H1 (cell line): ENCODE data around the gene ARPIN. TPM values are rescaled to one million over a fixed set of nuclear protein-coding genes. Genes with fewer than 3 reads are reported as not detected.
A peak's percentile ranks its signal among the peaks of the same experiment; 100 is the strongest.

Source experiments
- ASH2L ChIP-seq: fragments of 200-600, 300-600 bp; sonication (generic); IDR thresholded peaks from one replicate; pipeline ENCODE4 v1.7.1; 2017; ENCODE audit warnings: low read length
- BRCA1 ChIP-seq: IDR thresholded peaks from 2 replicates; pipeline ENCODE4 v1.6.1; 2012; ENCODE audit warnings: low read depth, low read length, improper control_type of control experiment
- CTBP2 ChIP-seq: IDR thresholded peaks from 2 replicates; pipeline ENCODE4 v1.7.0; 2011; ENCODE audit warnings: borderline replicate concordance, mild to moderate bottlenecking, moderate library complexity, mixed read lengths, low read length; ENCODE audit not compliant: insufficient read depth, insufficient read length
- EGR1 ChIP-seq: IDR thresholded peaks from 2 replicates; pipeline ENCODE4 v1.6.1; 2011; ENCODE audit warnings: low read depth, low read length, borderline replicate concordance
- JUN ChIP-seq: IDR thresholded peaks from 2 replicates; pipeline ENCODE4 v1.6.1; 2011; ENCODE audit warnings: low read depth, mild to moderate bottlenecking, improper control_type of control experiment, low read length
- NANOG ChIP-seq: IDR thresholded peaks from 2 replicates; pipeline ENCODE4 v1.6.1; 2011; ENCODE audit warnings: low read length, low read depth, mild to moderate bottlenecking, inconsistent platforms; ENCODE audit not compliant: insufficient read depth, poor library complexity, severe bottlenecking
- PHF8 ChIP-seq: fragments of 200-600 bp; sonication (generic); conservative IDR thresholded peaks from 2 replicates; pipeline ENCODE4 v1.7.1; 2012; ENCODE audit warnings: low read depth, mild to moderate bottlenecking, inconsistent platforms, low read length, moderate library complexity
- RAD21 ChIP-seq, 2 experiments: IDR thresholded peaks in 1 of 2; conservative IDR thresholded peaks in 1 of 2; 2 replicates each; pipeline ENCODE4 v1.6.1; 2011; ENCODE audit warnings: low read depth in 2 of 2, low read length in 2 of 2, improper control_type of control experiment in 1 of 2, inconsistent platforms in 1 of 2, mild to moderate bottlenecking in 1 of 2, moderate library complexity in 1 of 2
- SP1 ChIP-seq: IDR thresholded peaks from 2 replicates; pipeline ENCODE4 v1.6.1; 2011; ENCODE audit warnings: low read depth, low read length
- SP4 ChIP-seq: IDR thresholded peaks from 2 replicates; pipeline ENCODE4 v1.6.1; 2012; ENCODE audit warnings: low read length, inconsistent platforms
- ZNF274 ChIP-seq: IDR thresholded peaks from 2 replicates; pipeline ENCODE4 v1.7.0; 2012; ENCODE audit warnings: low read length, borderline replicate concordance; ENCODE audit errors: extremely low read depth
- polyA plus RNA-seq, 7 experiments: library from polyadenylated mRNA; depleted of rRNA in 3 of 7; stranded (reverse) in 5 of 7; unstranded in 2 of 7; fragments of >200 nt in 5 of 7; fragments of 200-250 nt in 2 of 7; gene quantifications; 1 replicate in 5 of 7; 2 replicates in 1 of 7; 4 replicates in 1 of 7; pipeline versions ENCODE4 v1.2.1 to v1.2.3, GENCODE V29; 2011 to 2013; ENCODE audit warnings: missing spikeins in 2 of 7, mixed read lengths in 2 of 7
- total RNA-seq: library from RNA; stranded (reverse); fragmentation: NEBNext Ultra II Directional; extraction: Animal tissue kit (Norgen Biotek cat#: 25700); gene quantifications from 2 replicates; pipeline ENCODE4 v1.2.1, GENCODE V29; 2021
- TF ChIP-seq, protein P1 (sequence below), 3 experiments: IDR thresholded peaks; 1 replicate in 2 of 3; 2 replicates in 1 of 3; pipeline versions ENCODE4 v1.5.1 to v1.6.1; 2011; ENCODE audit warnings: low read length in 3 of 3, mild to moderate bottlenecking in 3 of 3, inconsistent platforms in 2 of 3, low read depth in 1 of 3, moderate library complexity in 1 of 3; ENCODE audit not compliant: insufficient read depth in 1 of 3; ENCODE audit errors: control extremely low read depth in 1 of 3
- TF ChIP-seq, protein P2 (sequence below): IDR thresholded peaks from 2 replicates; pipeline ENCODE4 v1.6.1; 2012; ENCODE audit warnings: inconsistent platforms

Gene ARPIN
- total and polyA plus RNA-seq, 2 of the 8 experiments (the other 6 are each of a cell fraction or from before 2014, with no cell fraction given): 3.1 to 3.9 TPM

DNA sequence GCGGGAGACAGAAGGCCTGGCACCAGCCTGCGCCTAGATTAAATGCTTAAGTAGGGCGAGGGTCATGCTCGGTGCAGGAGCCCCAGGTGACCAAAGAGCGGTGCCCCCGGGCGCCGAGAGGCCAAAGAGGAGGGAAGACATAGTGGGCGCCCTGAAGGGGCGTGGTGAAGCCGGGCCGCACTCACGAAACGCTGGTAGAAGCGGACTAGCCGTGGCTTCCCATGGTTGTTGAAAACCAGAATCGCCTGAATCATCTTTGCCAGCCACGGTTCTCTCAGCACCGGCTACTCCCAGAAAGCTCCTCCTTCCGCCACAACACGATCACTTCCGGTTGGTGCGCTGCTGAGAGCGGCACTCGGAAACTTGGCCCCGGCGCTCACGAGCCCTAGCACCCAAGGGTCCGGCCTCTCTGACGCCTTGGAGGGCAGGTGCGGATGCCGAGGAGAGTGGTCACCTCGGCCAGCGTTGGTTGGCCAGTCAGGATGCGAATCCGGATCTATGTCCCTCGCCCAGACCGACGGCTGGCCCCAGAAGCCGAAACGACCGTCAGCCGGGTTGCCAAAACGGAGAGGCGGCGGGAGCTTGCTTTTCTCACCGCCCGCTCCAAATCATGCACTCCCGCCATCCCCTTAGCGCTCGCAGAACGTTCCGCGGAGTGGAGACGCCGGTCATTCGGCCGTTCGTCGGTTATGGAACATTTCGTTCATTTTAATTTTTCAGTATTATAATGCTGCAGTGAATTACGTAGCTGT is 18.9 kb downstream of the ARPIN start, which contains the start of gene AP3S2 (continued):
- TF ChIP-seq ASH2L (peak; percentile 99), SP4 (peak; percentile 78), PHF8 (peak; percentile 86), JUN (no peak), SP1 (peak; percentile 75), RAD21 (IDR thresholded peaks at IDR 0.05 in 1 of 2, conservative IDR thresholded peaks at IDR 0.05 in 1 of 2; ENCODE audit: low read depth in 2 of 2, low read length in 2 of 2) (peak in 1 of 2 experiments; percentile 12; a peak in 1 of 4 replicates), NANOG (peak; percentile 1), CTBP2 (no peak), BRCA1 (peak; percentile 10; the same call in 1 of the 2 replicates), EGR1 (no peak; the same call in 1 of the 2 replicates), ZNF274 (no peak)
- TF ChIP-seq, protein P1, sequence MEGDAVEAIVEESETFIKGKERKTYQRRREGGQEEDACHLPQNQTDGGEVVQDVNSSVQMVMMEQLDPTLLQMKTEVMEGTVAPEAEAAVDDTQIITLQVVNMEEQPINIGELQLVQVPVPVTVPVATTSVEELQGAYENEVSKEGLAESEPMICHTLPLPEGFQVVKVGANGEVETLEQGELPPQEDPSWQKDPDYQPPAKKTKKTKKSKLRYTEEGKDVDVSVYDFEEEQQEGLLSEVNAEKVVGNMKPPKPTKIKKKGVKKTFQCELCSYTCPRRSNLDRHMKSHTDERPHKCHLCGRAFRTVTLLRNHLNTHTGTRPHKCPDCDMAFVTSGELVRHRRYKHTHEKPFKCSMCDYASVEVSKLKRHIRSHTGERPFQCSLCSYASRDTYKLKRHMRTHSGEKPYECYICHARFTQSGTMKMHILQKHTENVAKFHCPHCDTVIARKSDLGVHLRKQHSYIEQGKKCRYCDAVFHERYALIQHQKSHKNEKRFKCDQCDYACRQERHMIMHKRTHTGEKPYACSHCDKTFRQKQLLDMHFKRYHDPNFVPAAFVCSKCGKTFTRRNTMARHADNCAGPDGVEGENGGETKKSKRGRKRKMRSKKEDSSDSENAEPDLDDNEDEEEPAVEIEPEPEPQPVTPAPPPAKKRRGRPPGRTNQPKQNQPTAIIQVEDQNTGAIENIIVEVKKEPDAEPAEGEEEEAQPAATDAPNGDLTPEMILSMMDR (IDR thresholded peaks at IDR 0.05; ENCODE audit: control extremely low read depth in 1 of 3, insufficient read depth in 1 of 3, low read depth in 1 of 3, low read length in 3 of 3): no peak
- TF ChIP-seq, protein P2, sequence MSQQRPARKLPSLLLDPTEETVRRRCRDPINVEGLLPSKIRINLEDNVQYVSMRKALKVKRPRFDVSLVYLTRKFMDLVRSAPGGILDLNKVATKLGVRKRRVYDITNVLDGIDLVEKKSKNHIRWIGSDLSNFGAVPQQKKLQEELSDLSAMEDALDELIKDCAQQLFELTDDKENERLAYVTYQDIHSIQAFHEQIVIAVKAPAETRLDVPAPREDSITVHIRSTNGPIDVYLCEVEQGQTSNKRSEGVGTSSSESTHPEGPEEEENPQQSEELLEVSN: peak; percentile 95
